COR-L47 (cell line): ENCODE measurements around the gene SNX11.

Experiments
- DNase-seq: peaks from one replicate; lab custom pipeline; 2025; lab: John Stamatoyannopoulos, UW

The SNX11 gene

GRCh38 chr17:48100160-48100559 lies 7.4 kb upstream of the SNX11 start:
- no peak for DNase-seq

GRCh38 chr17:48100591-48101011 lies 7.0 kb upstream of the SNX11 start:
- peak; percentile 18 for DNase-seq

- DNase-seq = peak; percentile 96
Observed at GRCh38 chr17:48101012-48101720, 6.4 kb upstream of the SNX11 start, which contains the start of gene CBX1. Gene CBX1, minus strand, starts transcription at chr17:48101478. Its CDS starts 24,474 bp downstream, at chr17:48077004.

GRCh38 chr17:48102043-48102750 lies 5.4 kb upstream of the SNX11 start:
- no peak for DNase-seq

- no peak for DNase-seq
Observed at GRCh38 chr17:48102798-48103715, 4.5 kb upstream of the SNX11 start.

GRCh38 chr17:48104440-48104839 lies 3.1 kb upstream of the SNX11 start:
- no peak for DNase-seq

- no peak for DNase-seq
Observed at GRCh38 chr17:48106802-48107136, 797 bp upstream of the SNX11 start.

- no peak for DNase-seq
Observed at GRCh38 chr17:48110761-48111160, 3.2 kb downstream of the SNX11 start.

GRCh38 chr17:48111937-48112241 lies 4.3 kb downstream of the SNX11 start:
- no peak for DNase-seq

GRCh38 chr17:48113201-48113676 lies 5.7 kb downstream of the SNX11 start:
- DNase-seq = no peak

GRCh38 chr17:48121923-48122664 lies 14.5 kb downstream of the SNX11 start:
- no peak for DNase-seq

- no peak for DNase-seq
Observed at GRCh38 chr17:48122665-48123045, 15.1 kb downstream of the SNX11 start.

GRCh38 chr17:48123111-48123510 lies 15.5 kb downstream of the SNX11 start:
- no peak for DNase-seq

GRCh38 chr17:48123776-48124388 lies 16.3 kb downstream of the SNX11 start:
- no peak for DNase-seq

GRCh38 chr17:48125829-48126531 lies 18.4 kb downstream of the SNX11 start:
- no peak for DNase-seq

- no peak for DNase-seq
Observed at GRCh38 chr17:48126532-48126850, 18.9 kb downstream of the SNX11 start.

- no peak for DNase-seq
Observed at GRCh38 chr17:48127371-48128051, 19.9 kb downstream of the SNX11 start.

- DNase-seq = no peak
Observed at GRCh38 chr17:48128400-48128799, 20.8 kb downstream of the SNX11 start.

- no peak for DNase-seq
Observed at GRCh38 chr17:48129981-48130380, 22.4 kb downstream of the SNX11 start.

GRCh38 chr17:48131216-48131824 lies 23.8 kb downstream of the SNX11 start:
- DNase-seq = peak; percentile 70
